GM19023 (cell line): Measurements from ENCODE around the gene FXN.
"Not testable (repeated sequence)": the region's sequence is repeated elsewhere in the genome, so short reads cannot be mapped to it uniquely, and the experiment has no call there.

ENCODE experiments used
- ATAC-seq: cut with Tn5 transposase; IDR thresholded peaks from one replicate; pipeline ENCODE4 v1.9.1; 2021; ENCODE audit warnings: mild to moderate bottlenecking, moderate library complexity; ENCODE audit not compliant: unreplicated experiment

FXN gene

DNA sequence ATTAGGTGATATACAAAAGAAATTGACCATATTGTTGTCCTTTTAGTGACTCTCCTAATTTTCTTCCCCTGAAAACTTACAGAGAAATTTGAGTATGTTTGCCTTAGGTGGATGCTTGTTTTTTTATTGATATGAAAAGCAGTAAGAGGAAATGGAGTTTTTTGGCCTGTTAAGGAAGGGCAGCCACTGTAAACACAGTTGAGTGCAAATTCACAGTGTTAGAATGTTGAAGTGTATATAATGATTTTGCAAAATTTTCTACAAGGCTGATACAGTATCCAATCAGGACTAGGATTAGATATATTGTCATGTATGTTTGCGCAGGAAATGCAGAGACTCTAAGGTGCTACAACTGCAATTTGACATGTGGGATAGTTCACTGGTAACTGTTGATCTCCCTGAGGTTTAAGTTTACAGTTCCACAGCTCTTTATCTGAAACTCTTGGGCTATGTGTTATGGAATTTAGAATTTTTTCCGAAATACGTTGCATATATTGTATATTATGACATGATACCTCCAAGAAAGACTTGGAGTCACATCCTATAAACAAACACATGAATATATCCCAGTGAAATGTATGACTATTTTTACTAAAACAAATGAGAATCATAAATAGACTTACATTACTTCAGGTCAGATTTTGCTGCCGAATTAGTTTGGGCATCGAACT, 62.5 kb downstream of the FXN start:
- no peak for ATAC-seq

DNA sequence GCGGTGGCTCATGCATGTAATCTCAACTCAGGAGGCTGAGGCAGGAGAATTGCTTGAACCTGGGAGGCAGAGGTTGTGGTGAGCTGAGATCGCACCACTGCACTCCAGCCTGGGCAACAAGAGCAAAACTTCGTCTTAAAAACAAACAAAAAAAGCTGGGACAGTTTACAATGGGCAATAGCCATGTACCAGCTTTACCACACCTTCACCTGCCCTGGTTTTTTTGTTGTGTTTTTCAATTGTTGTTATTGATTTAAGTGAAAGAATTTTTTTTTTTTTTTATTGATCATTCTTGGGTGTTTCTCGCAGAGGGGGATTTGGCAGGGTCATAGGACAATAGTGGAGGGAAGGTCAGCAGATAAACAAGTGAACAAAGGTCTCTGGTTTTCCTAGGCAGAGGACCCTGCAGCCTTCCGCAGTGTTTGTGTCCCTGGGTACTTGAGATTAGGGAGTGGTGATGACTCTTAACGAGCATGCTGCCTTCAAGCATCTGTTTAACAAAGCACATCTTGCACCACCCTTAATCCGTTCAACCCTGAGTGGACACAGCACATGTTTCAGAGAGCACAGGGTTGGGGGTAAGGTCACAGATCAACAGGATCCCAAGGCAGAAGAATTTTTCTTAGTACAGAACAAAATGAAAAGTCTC, 67.9 kb downstream of the FXN start:
- ATAC-seq = not testable (repeated sequence)

DNA sequence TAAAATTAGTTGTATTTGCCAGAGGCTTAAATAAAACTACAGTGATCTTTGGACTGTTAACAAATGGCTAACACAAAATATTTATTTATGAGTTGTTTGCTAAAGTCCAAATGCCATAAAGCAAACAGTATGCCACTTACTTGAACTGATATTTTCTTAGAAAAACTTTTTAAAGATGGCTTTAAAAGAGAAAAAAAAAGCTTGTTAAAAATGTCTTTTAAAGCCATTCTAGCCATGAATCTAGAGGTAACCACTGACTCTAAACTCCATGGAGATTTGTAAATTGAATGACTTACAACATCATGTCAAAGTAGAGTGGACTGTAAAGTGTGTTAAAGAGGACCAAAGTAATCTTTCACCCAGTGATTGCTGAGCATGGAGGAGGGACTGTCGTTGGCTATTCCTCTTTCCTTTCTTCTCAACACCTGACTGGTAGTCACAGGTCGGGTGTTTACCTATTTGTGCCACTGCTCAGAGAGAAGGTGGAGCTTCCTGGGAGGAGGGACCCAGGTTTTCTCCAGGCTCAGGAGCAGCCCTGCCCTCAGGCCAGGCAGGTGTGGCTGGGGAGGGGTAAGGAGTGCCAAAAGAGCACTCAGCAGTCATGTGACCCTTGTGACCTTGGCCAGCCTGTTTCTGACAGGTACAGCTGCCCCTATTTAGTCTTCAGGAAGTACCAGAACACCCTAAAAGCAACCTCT, 69.4 kb downstream of the FXN start:
- no peak for ATAC-seq

DNA sequence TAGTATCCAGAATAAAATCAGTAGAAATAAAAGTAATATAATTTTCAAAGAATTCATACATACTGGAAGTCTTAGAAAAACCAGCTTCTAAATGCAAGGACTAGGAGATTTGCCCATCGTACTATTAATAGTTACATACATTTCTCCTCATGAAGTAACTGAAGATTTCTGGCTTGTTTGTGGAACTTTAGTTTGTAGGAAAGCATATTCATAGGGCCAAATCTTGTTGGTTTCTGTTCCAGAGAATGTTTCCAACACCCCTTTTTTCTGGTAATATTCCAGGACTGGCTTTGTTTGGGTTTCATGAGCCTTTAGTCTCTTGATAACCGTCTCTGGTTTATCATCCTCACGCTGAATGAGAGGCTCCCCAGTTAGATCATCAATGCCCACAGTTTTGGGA, 72.2 kb downstream of the FXN start:
- ATAC-seq = no peak

DNA sequence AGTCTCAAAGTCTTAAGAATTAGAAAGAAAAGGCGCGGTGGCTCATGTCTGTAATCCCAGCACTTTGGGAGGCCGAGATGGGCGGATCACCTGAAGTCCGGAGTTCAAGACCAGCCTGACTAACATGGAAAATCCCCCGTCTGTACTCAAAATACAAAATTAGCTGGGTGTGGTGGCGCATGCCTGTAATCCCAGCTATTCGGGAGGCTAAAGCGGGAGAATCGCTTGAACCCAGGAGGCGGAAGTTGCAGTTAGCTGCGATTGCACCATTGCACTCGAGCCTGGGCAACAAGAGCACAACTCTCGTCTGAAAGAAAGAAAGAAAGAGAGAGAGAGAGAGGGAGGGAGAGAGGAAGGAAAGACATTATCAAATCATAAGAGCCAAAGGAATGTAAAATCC, 73.2 kb downstream of the FXN start:
- not testable (repeated sequence) for ATAC-seq

DNA sequence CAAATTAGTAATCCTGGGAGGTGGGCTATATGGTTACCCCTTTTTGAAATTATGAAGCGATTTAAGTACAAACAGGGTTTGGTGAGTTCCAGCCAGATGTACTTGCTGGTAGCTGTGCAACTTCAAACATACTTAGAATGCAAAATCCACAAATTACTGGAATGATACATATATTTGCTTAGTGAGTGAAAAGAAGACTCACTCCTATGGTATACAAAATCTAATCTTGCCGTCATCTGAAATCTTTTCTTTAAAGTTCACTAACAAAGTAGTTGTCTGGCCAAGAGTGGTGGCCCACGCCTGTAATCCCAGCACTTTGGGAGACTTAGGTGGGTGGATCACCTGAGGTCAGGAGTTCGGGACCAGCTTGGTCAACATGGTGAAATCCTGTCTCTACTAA, 73.6 kb downstream of the FXN start:
- ATAC-seq = no peak

DNA sequence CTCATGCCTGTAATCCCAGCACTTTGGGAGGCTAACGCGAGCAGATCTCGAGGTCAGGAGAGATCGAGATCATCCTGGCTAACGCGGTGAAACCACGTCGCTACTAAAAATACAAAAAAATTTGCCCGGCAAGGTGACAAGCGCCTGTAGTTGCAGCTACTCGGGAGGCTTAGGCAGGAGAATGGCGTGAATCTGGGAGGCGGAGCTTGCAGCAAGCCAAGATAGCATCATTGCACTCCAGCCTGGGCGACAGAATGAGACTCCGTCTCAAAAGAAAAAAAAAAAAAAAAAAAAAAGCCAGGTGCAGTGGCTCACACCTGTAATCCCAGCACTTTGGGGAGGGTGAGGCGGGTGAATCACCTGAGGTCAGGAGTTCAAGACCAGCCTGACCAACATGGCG, 77.1 kb downstream of the FXN start:
- ATAC-seq = not testable (repeated sequence)

DNA sequence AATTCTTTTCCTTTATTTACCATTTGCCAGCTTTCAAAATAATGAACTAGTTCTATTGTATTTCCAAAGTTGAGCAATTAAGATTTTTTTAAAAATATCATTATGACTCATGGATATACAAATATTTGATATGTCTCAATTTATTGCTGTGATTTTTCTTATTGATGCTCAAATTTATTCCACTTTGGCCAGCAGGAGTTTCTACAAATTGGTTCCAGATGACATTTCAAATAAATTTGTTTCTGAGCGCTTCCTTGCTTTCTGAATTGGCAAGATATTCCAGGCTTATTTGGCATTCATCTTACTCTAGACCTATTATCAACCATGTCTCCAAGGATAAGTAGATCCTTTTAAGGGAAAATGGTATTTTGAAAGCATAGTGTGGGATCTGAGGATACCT, 80.1 kb downstream of the FXN start:
- ATAC-seq = no peak

DNA sequence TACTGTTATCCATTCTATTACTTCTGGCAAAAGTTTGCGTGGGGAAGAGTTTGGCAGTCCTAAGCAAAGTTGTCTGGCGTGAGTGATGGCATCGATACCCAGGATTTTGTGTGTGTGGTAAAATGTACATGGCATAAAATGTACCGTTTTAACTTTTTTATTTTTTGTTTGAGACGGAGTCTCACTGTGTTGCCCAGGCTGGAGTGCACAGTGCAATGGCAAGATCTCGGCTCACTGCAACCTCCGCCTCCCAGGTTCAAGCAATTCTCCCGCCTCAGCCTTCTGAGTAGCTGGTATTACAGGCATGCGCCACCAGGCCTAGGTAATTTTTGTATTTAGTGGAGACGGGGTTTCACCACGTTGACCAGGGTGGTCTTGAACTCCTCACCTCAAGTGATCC, 83.1 kb downstream of the FXN start:
- ATAC-seq = no peak

DNA sequence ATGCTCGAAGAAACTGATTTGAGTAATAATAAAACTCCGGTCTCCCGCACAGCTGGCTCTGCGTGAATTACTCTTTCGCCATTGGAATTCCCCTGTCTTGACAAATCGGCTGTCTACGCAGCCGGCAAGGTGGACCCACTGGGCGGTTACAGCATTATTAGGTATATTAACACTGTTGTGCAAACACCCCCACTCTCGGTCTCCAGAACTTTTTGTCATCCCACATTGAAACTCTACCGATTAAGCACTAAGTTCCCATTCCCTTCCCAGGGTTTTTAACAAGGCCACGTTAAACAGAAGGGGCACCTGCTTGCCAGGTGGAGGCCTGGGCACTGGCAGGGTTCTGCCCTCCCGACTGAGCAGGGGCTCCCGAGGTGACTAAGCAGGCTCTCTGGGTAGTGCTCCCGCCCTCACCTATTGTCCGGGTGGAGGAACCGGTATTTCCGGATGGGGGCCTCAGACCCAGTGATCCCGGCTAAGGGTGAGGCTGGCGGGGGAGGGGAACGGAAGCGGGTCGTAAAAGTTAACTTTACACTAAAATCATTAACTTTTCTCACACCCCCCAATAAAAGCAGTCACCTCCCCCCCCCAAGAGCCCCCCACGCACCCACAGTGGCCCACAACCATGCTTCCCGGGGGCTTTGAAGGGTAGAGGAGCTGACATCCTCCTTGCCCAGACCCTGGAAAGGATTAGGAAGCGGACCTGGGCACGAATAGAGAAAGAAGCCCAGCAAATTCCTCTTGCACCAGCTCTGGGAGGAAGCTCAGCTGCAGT, 85.0 kb downstream of the FXN start:
- ATAC-seq = no peak

DNA sequence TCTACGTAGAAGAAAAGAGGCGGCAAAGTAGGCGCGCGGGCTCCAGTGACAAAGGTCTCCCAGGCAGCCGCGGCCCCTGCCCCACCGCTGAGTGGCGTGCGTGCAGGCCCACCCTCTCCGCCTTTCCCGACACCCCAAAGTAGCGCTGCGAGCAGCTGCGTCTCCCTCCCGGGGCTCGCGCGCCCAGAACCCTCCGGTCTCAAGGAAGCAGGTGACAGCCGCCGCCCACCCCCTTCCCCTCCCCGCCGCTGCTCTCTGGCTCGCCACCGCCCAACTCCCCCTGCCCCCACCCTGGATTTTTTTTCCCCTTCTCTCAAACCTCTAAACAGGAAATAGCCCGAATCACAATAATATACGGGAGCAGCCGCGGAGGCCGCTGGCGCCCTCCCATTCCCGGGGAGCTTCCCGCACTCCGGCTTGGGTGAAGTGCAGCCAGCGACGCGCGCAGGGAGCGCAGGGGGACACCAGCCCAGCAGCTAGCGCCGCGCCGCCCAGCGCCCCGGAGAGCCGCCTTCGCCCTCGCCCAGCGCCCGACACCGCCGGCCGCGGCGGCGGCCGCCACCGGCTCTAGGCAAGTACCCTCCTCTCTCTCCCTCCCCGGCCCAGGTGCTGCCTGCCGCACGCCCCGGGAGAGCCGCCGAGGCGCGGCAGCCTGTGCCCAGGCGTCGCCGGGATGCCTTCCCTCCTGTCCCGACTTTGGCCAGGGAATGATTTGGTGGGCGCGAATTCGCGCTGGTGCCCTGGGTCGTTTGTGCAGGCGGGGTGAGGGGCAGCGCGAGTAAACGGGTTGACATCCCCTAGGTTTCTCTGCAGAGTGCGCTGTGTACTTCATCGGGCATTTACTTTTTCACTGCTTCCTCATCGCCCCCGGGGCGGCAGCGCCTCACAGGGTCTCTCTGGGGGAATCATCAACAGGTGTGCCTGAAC, 85.9 kb downstream of the FXN start:
- peak; percentile 63 for ATAC-seq

DNA sequence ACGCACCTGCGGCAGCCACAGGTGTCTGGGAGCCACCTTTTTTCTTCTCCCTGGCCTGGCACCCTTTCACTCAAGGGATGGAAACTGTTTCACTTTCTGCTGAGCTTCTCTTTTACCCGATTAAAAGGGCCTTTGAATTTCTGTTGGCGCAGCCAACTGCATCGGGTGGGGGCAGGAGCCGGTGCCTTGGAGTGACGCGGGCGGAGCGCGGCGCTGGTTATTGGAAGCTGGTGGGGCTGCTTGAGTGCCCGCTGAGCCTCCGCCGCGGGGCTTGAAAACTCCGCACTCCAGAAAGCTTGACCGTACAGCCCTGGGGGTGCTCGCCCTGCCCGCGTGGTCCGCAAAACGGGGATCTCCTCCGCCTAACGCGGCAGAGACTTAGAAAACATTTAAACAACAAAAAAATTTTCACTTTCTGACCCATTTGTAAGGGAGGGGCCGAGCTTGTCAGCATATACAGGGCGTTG, 86.6 kb downstream of the FXN start:
- ATAC-seq = peak; percentile 40

DNA sequence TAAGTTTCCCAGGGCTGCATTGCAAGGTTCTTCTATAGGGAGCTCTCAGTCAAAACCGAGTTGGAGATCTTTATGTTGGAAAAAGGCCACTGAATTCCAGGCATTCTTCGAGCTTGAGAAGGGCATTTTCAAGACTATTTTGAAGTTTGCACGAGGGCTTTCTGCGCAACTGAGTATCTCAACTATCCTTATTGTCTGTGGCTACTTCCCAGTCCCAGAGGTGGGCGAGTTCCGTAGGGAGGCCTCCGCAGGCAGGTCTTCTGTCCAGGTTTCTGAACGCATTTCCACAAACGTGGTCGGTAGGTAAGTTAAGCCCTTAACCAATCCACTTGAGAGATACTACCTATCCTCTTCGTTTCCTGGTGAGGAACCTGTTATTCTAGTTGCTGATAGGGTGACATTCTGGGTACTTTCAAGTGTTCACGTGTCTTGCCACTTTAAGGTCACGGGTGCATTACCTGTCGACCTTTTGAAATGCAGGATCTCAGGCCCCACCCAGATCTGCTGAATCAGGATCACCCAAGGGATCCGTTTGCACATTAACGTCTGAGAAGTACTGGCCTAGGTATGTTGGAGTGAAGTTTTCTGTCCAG, 87.1 kb downstream of the FXN start:
- ATAC-seq = no peak

DNA sequence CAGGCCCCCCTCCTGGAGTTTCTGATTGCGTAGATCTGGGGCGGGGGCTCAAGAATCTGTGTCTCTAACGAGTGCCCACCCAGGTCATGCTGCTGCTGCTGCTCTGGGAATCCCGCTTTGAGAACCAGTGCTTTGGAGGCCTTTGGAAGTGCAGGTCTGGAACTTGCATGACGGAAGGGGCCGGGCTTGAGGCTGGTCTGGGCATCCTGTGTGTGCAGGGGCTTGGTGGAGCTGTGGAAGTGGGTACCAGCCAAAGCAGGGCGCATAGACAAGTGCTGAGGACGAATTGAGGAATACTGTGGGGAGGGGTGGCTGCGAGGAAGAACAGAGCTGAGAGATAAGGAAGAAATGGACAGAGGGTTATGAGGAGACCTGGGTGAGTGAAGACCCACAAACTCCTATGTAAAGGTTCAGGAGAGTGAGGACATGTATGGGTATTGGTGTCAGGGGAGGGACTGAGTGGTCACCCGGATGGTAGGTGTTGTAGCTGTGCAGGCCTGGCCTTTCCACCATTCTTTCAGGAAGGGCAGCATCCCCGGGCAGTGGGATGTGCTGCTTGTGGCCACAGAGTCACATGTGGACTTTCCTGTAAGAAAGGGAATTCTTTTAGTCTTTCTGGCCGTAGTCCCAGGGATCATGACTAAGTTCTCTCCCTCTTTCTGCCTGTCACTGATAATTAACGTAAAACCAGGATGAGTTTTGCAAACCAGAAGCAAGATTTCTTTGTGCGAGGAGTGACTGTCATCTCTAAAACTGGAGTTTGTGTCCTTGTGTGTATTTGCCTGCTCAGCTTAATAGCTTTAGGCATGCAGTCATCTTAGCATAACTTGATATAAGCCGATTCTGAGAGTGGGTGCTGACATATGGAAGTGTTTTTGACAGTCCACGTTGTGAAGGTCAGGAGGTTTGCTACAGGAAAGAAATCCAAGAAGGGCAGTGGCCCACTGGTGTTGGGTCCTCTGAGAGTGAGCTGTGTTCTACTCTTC, 95.2 kb downstream of the FXN start:
- no peak for ATAC-seq

DNA sequence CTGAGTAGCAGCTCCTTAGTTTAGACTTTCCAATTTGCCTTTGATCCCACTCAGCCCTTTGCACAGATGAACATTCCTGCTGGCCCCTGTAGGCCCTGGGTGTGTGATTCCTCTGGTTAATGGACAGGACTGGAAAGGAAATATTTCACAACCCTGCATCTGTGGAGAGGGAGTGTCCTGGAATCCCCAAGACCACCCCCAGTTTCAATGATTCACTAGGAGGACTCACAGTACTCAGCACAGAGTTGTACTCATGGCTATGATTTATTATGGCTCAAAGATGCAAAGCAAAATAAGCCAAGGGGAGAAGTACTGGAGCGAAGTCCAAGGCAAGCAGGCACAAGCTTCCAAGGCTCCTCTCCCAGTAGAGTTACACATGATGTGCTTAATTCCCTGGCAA, 96.1 kb downstream of the FXN start:
- ATAC-seq = no peak

DNA sequence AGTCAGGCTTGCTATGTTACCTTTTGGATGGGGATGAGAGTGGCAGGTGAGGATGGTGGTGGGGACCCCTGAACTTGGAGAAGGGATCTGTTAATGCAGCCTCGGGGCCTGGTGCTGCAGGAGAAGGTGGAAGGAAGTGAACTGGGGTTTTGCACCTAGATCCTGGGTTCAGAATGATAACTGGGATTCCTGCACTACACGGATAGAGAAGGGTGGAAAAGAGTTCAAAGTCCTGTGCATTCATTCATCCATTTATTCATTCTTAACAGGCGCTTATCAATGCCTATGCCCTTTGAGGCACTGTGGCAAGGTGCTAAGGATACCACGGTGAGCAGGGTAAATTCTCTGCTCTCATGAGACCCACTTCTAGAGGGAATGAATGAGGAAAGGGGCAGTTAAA, 96.8 kb downstream of the FXN start:
- no peak for ATAC-seq

DNA sequence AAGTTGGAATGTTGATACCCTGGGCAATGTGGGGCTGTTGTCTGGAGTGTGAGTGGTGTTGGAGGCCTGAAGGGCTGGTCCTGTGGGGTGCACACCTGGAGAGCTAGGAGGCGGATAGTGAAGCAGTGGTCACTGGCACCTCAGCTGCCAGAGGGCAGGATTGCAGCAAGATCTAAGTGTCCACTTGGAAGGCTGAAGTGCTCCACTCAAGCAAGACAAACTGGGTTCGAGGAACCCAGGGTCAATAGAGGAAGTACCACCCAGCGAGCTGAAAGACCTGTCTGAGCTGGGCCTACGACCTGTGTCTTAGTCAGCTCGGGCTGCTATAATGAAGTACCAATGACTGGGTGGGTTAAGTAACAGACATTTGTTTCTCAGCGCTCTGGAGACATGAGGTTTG, 98.9 kb downstream of the FXN start:
- no peak for ATAC-seq

DNA sequence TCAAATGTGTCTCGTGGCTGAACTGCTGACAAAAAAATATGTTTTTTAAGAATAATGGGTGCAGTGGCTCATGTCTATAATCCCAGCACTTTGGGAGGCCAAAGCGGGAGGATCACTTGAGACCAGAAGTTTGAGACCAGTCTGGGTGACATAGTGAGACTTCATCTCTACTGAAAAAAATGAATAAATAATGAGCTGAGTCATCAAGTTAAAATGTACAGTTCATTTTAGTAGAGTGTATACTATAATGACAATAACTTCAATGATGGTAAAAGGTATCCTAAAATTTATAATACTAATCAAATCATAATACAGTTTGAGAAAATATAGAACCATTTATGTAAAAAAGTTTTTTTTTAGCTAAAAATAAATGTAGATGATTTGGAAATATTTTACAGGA, 100.6 kb downstream of the FXN start:
- no peak for ATAC-seq

DNA sequence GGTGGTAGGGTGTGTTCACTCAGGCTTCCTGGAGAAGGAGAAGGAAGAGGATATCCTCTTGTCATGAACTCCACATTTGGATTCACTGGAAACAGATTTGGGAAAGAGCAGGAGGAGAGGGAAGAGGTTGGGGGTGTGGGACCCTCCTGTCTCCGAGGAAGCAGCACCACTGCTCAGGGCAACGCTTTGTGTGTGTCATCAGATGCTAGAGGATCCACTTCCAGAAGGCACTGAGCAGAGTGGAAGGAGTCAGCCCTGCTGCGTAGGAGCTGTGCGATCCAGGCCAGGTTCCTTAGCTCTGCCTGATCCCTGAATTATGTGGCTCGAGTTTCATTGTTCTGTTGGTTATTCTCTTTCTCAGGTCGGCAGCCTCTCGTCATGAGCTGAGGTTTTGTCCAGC, 101.2 kb downstream of the FXN start:
- ATAC-seq = no peak
